Mammary epithelial cell (primary cell): ENCODE results near the gene CNRIP1.

Source experiments
- CTCF ChIP-seq, 2 donors: IDR thresholded peaks in 1 of 2; conservative IDR thresholded peaks in 1 of 2; 2 replicates each; pipeline ENCODE4 v1.5.1; 2011 to 2012; ENCODE audit warnings: inconsistent platforms in 2 of 2, low read length in 2 of 2, mild to moderate bottlenecking in 2 of 2, control low read depth in 1 of 2, low read depth in 1 of 2; ENCODE audit not compliant: insufficient read depth in 1 of 2; ENCODE audit errors: extremely low read depth in 1 of 2
- EZH2 ChIP-seq: IDR thresholded peaks from 2 replicates; pipeline ENCODE4 v1.6.1; 2012; ENCODE audit warnings: low read length, inconsistent platforms, borderline replicate concordance

GRCh38 chr2:68352651-68353391 is 33.1 kb upstream of the CNRIP1 start:
- TF ChIP-seq CTCF (conservative IDR thresholded peaks at IDR 0.05 in 1 of 2, IDR thresholded peaks at IDR 0.05 in 1 of 2; ENCODE audit: extremely low read depth in 1 of 2, insufficient read depth in 1 of 2, low read depth in 1 of 2, low read length in 2 of 2) (no peak), EZH2 (no peak)
